NCI-H345 (cell line): ENCODE results near the gene PLD4.
A peak's percentile ranks its signal among the peaks of the same experiment; 100 is the strongest.

Experiments used
- DNase-seq: peaks from one replicate; lab custom pipeline; 2025; lab: John Stamatoyannopoulos, UW

Gene PLD4

GRCh38 chr14:104956290-104956890, 31.7 kb downstream of the PLD4 start:
- no peak for DNase-seq

GRCh38 chr14:104957146-104958113, 32.8 kb downstream of the PLD4 start:
- DNase-seq: no peak

GRCh38 chr14:104964546-104964945, 39.9 kb downstream of the PLD4 start:
- no peak for DNase-seq

- no peak for DNase-seq
These were observed 41.0 kb downstream of the PLD4 start for GRCh38 chr14:104965561-104966231.

GRCh38 chr14:104966261-104966865, 41.7 kb downstream of the PLD4 start:
- DNase-seq: no peak

- DNase-seq: no peak
These were observed 42.3 kb downstream of the PLD4 start for GRCh38 chr14:104966981-104967385.

- peak; percentile 64 for DNase-seq
These were observed 42.9 kb downstream of the PLD4 start for GRCh38 chr14:104967386-104968152.

GRCh38 chr14:104968153-104968527, 43.5 kb downstream of the PLD4 start:
- DNase-seq: peak; percentile 68

- peak; percentile 64 for DNase-seq
These were observed 44.1 kb downstream of the PLD4 start for GRCh38 chr14:104968541-104969401.

- no peak for DNase-seq
These were observed 45.1 kb downstream of the PLD4 start for GRCh38 chr14:104969741-104970230.

- no peak for DNase-seq
These were observed 45.8 kb downstream of the PLD4 start for GRCh38 chr14:104970231-104971068.

GRCh38 chr14:104971447-104972240, 47.0 kb downstream of the PLD4 start:
- no peak for DNase-seq

- peak; percentile 80 for DNase-seq
These were observed 47.8 kb downstream of the PLD4 start for GRCh38 chr14:104972301-104973134.

- DNase-seq: peak; percentile 27
These were observed 48.4 kb downstream of the PLD4 start for GRCh38 chr14:104973135-104973384.

GRCh38 chr14:104973385-104974145, 48.9 kb downstream of the PLD4 start:
- DNase-seq: no peak

- DNase-seq: no peak
These were observed 49.5 kb downstream of the PLD4 start for GRCh38 chr14:104974146-104974541.

GRCh38 chr14:104974665-104975390, 50.1 kb downstream of the PLD4 start:
- no peak for DNase-seq
